Psoas muscle (tissue), 8 donors: ENCODE measurements around the gene PRRC1. TPM values are rescaled to one million over a fixed set of nuclear protein-coding genes. Genes with fewer than 3 reads are reported as not detected.
"Not testable (repeated sequence)": the region's sequence is repeated elsewhere in the genome, so short reads cannot be mapped to it uniquely, and the experiment has no call there.

Experiments
- ATAC-seq, 4 donors: fragments of 200-7000 bp; cut with Tn5 transposase; one replicate each; pipeline ENCODE4 v1.9.1; 2020; ENCODE audit warnings: moderate library complexity in 3 of 4, mild to moderate bottlenecking in 2 of 4
- DNase-seq, 2 donors: peaks; one replicate each; pipeline ENCODE4 v3.0.0-alpha.2; 2020
- H3K27ac ChIP-seq: fragments of 200-600 bp; one replicate; pipeline ENCODE4 v1.8.0; 2022
- H3K27me3 ChIP-seq, 3 donors: fragments of 200-600 bp in 1 of 3; one replicate each; pipeline versions ENCODE4 v1.6.1 to v1.8.0; 2013 to 2022; ENCODE audit warnings: low read length in 2 of 3, mild to moderate bottlenecking in 2 of 3, moderate library complexity in 1 of 3; ENCODE audit not compliant: insufficient read depth in 3 of 3
- H3K36me3 ChIP-seq, 2 donors: fragments of 200-600 bp in 1 of 2; one replicate each; pipeline versions ENCODE4 v1.6.1 to v1.8.0; 2013 to 2022; ENCODE audit warnings: low read depth in 1 of 2, mild to moderate bottlenecking in 1 of 2, moderate library complexity in 1 of 2; ENCODE audit not compliant: insufficient read depth in 1 of 2
- H3K4me1 ChIP-seq: fragments of 200-600 bp; one replicate; pipeline ENCODE4 v1.8.0; 2022
- H3K4me3 ChIP-seq: fragments of 200-600 bp; one replicate; pipeline ENCODE4 v1.8.0; 2022; ENCODE audit warnings: mild to moderate bottlenecking
- H3K9me3 ChIP-seq: fragments of 200-600 bp; one replicate; pipeline ENCODE4 v1.8.0; 2022
- CTCF ChIP-seq: fragments of 200-600 bp; IDR thresholded peaks from one replicate; pipeline ENCODE4 v1.8.0; 2022; ENCODE audit warnings: antibody characterized with exemption
- WGBS, 3 donors: extraction: QIAGEN DNeasy Blood & Tissue Kit; methylation state at CpG; one replicate each; pipeline versions ENCODE4 v1.1.6 to v1.1.7; 2013; 5-methylcytosine and 5-hydroxymethylcytosine counted together
- intact Hi-C, 2 donors: fragments of 100-400 bp; cut with DNase I; formaldehyde crosslinking; loops; one replicate each; pipeline versions ENCODE4 v1.11.0 to v1.14.2; 2022
- polyA plus RNA-seq, 3 donors: library from polyadenylated mRNA; stranded (reverse); fragments of 200-250 nt; gene quantifications; one replicate each; pipeline ENCODE4 v1.2.3, GENCODE V29; 2013
- total RNA-seq, 4 donors: library from RNA; stranded (reverse); fragmentation: NEBNext Ultra II Directional in 2 of 4; extraction: Animal tissue kit (Norgen Biotek cat#: 25700) in 2 of 4; gene quantifications; one replicate each; pipeline versions ENCODE4 v1.2.1 to v1.2.4, GENCODE V29; 2021 to 2023
- donor health status: healthy with polysubstance abuse.
- donor health status: DM: no; HTN: no; CAD: no; lungs with moderate emphysema.
- donor health status: Bipolar disorder and iron deficiency.
- donor health status: healthy.
- donor health status: DM: yes; HTN: yes; CAD: no.
- donor health status: DM: no; HTN: no; CAD: no.
- donor health status: DM: no; HTN: no; CAD: no.
- donor health status: DM: yes; HTN: yes; CAD: no.

Gene PRRC1
- total and polyA plus RNA-seq, 7 donors = 7.0 to 26.6 (median 14.4) TPM

- TF ChIP-seq CTCF = peak; percentile 74
- Histone ChIP-seq H3K9me3 (no peaks in the 10 kb centered on the region), H3K27ac (peak overlapping the region; percentile 7), H3K36me3 (no peaks in the 10 kb centered on the region), H3K4me1 (peaks cover 31% of the 10 kb centered on the region), H3K4me3 (no peak overlapping the region), H3K27me3 (no peaks in the 10 kb centered on the region)
- ATAC-seq = peak; percentile 64 to 86 (median 74)
- intact Hi-C loops = loop anchor here (1.0 to 5.0 kb wide), 2 partner anchors 313 to 637 kb away; no protein-coding TSS in a partner anchor
- DNase-seq = no peak
- 49 to 53% (median 52%) methylated on average over 2 of the region's 2 CpGs for WGBS, 3 donors
Observed at GRCh38 chr5:127564002-127564769, 46.7 kb downstream of the PRRC1 start.

- no peak overlapping the region for H3K27ac ChIP-seq
- H3K4me3 ChIP-seq = no peak overlapping the region
- H3K36me3 ChIP-seq = no peaks in the 10 kb centered on the region
- intact Hi-C loops = loop anchor here in 1 of 2 donors (5.0 kb wide), 1 partner anchor 132 kb away; no protein-coding TSS in a partner anchor
- H3K9me3 ChIP-seq = no peaks in the 10 kb centered on the region
- H3K4me1 ChIP-seq = peaks cover 31% of the 10 kb centered on the region
- 67 to 78% (median 75%) methylated on average over 1 of the region's 1 CpG for WGBS, 3 donors
- H3K27me3 ChIP-seq = no peaks in the 10 kb centered on the region
- DNase-seq (no peak), ATAC-seq (no peak)
- no peak for TF ChIP-seq CTCF
Observed at GRCh38 chr5:127565586-127566270, 48.3 kb downstream of the PRRC1 start.

- Histone ChIP-seq H3K9me3 (no peaks in the 10 kb centered on the region), H3K36me3 (no peaks in the 10 kb centered on the region), H3K27me3 (no peaks in the 10 kb centered on the region), H3K27ac (no peak overlapping the region), H3K4me1 (peaks cover 27% of the 10 kb centered on the region), H3K4me3 (no peak overlapping the region)
- ATAC-seq = no peak
- 57 to 74% (median 70%) methylated on average over 7 of the region's 7 CpGs for WGBS, 3 donors
- no peak for TF ChIP-seq CTCF
- no peak for DNase-seq
- intact Hi-C loops = loop anchor here in 1 of 2 donors (5.0 kb wide), 1 partner anchor 130 kb away; no protein-coding TSS in a partner anchor
Observed at GRCh38 chr5:127567026-127567768, 49.8 kb downstream of the PRRC1 start.

GRCh38 chr5:127568166-127568565 lies 50.7 kb downstream of the PRRC1 start:
- H3K4me3 ChIP-seq = no peak overlapping the region
- H3K36me3 ChIP-seq = no peaks in the 10 kb centered on the region
- no peaks in the 10 kb centered on the region for H3K27me3 ChIP-seq
- H3K27ac ChIP-seq = no peak overlapping the region
- DNase-seq (no peak), ATAC-seq (no peak)
- H3K9me3 ChIP-seq = no peaks in the 10 kb centered on the region
- 48 to 62% (median 51%) methylated on average over 3 of the region's 3 CpGs for WGBS, 3 donors
- no peak for TF ChIP-seq CTCF
- intact Hi-C loops = loop anchor here in 1 of 2 donors (5.0 kb wide), 1 partner anchor 129 kb away; no protein-coding TSS in a partner anchor
- H3K4me1 ChIP-seq = peaks cover 19% of the 10 kb centered on the region

GRCh38 chr5:127569471-127569870 lies 52.0 kb downstream of the PRRC1 start:
- not testable (repeated sequence) for H3K4me1 ChIP-seq, H3K9me3 ChIP-seq, H3K36me3 ChIP-seq, ATAC-seq, H3K27ac ChIP-seq, H3K27me3 ChIP-seq
- intact Hi-C loops = loop anchor here in 1 of 2 donors (5.0 kb wide), 1 partner anchor 128 kb away; no protein-coding TSS in a partner anchor
- peak overlapping the region; percentile 36 for H3K4me3 ChIP-seq
- DNase-seq = peak in 1 of 2 donors; percentile 32
- WGBS, 3 donors = 68 to 79% (median 73%) methylated on average over 24 to 40 of the region's 40 CpGs
